Prostate gland (tissue), 2 donors: ENCODE results near the gene ACADSB. TPM values are rescaled to one million over a fixed set of nuclear protein-coding genes. Genes with fewer than 3 reads are reported as not detected.

ENCODE experiments used
- DNase-seq: peaks from one replicate; pipeline ENCODE4 v3.0.0-alpha.2; 2019; ENCODE audit warnings: low spot score
- H3K27ac ChIP-seq, 2 donors: fragments of 200-600 bp; sonication (generic); 2 replicates each; pipeline ENCODE4 v1.5.1; 2017 to 2019
- H3K27me3 ChIP-seq: fragments of 200-600 bp; sonication (generic); replicated peaks from 2 replicates; pipeline ENCODE4 v1.5.1; 2019; ENCODE audit not compliant: insufficient read depth
- H3K36me3 ChIP-seq, 2 donors: fragments of 200-600 bp; sonication (generic); 1 replicate in 1 of 2; 2 replicates in 1 of 2; pipeline versions ENCODE4 v1.5.1 to v1.8.1; 2017 to 2019
- H3K4me1 ChIP-seq: fragments of 200-600 bp; sonication (generic); replicated peaks from 2 replicates; pipeline ENCODE4 v1.5.1; 2019
- H3K4me3 ChIP-seq, 2 donors: fragments of 200-600 bp; sonication (generic); 2 replicates each; pipeline ENCODE4 v1.5.1; 2017 to 2019
- H3K9me3 ChIP-seq: fragments of 200-600 bp; sonication (generic); 2 replicates; pipeline ENCODE4 v1.5.1; 2017
- POLR2A ChIP-seq: fragments of 450-650 bp; IDR thresholded peaks from one replicate; pipeline ENCODE4 v1.6.1; 2016; ENCODE audit warnings: antibody characterized with exemption, mild to moderate bottlenecking
- POLR2AphosphoS5 ChIP-seq: sonication (generic); formaldehyde crosslinking; IDR thresholded peaks from one replicate; pipeline ENCODE4 v1.6.1; 2017; ENCODE audit warnings: antibody characterized with exemption
- WGBS: methylation state at CpG from one replicate; pipeline ENCODE4 v1.1.5; 2018; 5-methylcytosine and 5-hydroxymethylcytosine counted together
- intact Hi-C: fragments of 100-400 bp; cut with DNase I; formaldehyde crosslinking; loops from one replicate; pipeline ENCODE4 v1.14.2; 2022
- total RNA-seq, 2 donors: library from RNA; depleted of rRNA; stranded (reverse); fragments of >200 nt; gene quantifications; one replicate each; pipeline ENCODE4 v1.1.0, GENCODE V29; 2016
- TF ChIP-seq, protein P1 (sequence below), 4 experiments: fragments of 200-600 bp in 2 of 4; fragments of 450-650 bp in 2 of 4; sonication (generic) in 2 of 4; IDR thresholded peaks; 1 replicate in 3 of 4; 2 replicates in 1 of 4; pipeline ENCODE4 v1.5.1; 2016 to 2019; ENCODE audit warnings: antibody characterized with exemption in 4 of 4, mild to moderate bottlenecking in 2 of 4, moderate library complexity in 2 of 4

The ACADSB gene
- total RNA-seq, 2 donors from 2014 or later: 17.2 to 38.6 TPM

DNA sequence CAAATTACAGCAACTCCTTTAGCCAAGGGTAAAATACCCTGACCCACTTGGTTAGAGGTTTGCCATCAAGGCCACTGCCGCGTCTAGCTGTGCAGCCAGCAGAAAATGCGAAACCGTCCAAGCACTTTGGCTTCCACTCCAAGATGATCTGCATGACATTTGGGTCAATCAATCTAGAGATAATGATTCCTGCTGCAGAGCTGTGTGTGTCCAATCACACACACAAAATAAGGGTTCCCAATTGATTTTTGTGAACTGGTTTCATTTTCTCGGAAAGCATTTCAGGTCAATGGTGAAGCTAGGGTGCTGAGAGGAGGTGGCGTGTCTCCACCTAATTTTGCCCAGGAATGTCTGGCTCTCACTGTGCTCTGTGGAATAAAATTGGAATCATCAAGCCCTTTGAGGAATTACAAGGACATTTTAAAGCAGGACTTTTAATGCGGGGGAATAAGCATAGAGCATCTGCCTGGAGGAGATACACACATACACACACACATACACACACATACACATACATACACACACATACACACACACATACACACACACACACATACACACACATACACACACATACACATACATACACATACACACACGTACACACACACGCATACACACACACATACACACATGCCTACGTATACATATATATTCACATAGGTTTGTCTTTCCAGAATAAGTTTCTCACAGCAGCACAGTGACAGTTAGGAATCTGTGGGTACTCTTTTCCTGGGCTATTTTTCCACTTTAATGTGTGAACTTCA lies 59.5 kb downstream of the ACADSB start:
- Histone ChIP-seq H3K27me3 (no peaks in the 10 kb centered on the region), H3K4me1 (no peaks in the 10 kb centered on the region), H3K36me3 (no peaks in the 10 kb centered on the region), H3K4me3 (no peak overlapping the region), H3K27ac (no peak overlapping the region), H3K9me3 (no peaks in the 10 kb centered on the region)
- no peak for DNase-seq
- intact Hi-C loops: no loop called here
- 76% methylated on average over 10 of the region's 10 CpGs for WGBS
- TF ChIP-seq, protein P1, sequence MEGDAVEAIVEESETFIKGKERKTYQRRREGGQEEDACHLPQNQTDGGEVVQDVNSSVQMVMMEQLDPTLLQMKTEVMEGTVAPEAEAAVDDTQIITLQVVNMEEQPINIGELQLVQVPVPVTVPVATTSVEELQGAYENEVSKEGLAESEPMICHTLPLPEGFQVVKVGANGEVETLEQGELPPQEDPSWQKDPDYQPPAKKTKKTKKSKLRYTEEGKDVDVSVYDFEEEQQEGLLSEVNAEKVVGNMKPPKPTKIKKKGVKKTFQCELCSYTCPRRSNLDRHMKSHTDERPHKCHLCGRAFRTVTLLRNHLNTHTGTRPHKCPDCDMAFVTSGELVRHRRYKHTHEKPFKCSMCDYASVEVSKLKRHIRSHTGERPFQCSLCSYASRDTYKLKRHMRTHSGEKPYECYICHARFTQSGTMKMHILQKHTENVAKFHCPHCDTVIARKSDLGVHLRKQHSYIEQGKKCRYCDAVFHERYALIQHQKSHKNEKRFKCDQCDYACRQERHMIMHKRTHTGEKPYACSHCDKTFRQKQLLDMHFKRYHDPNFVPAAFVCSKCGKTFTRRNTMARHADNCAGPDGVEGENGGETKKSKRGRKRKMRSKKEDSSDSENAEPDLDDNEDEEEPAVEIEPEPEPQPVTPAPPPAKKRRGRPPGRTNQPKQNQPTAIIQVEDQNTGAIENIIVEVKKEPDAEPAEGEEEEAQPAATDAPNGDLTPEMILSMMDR (IDR thresholded peaks at IDR 0.05): no peak
- TF ChIP-seq POLR2AphosphoS5 (no peak), POLR2A (no peak)

DNA sequence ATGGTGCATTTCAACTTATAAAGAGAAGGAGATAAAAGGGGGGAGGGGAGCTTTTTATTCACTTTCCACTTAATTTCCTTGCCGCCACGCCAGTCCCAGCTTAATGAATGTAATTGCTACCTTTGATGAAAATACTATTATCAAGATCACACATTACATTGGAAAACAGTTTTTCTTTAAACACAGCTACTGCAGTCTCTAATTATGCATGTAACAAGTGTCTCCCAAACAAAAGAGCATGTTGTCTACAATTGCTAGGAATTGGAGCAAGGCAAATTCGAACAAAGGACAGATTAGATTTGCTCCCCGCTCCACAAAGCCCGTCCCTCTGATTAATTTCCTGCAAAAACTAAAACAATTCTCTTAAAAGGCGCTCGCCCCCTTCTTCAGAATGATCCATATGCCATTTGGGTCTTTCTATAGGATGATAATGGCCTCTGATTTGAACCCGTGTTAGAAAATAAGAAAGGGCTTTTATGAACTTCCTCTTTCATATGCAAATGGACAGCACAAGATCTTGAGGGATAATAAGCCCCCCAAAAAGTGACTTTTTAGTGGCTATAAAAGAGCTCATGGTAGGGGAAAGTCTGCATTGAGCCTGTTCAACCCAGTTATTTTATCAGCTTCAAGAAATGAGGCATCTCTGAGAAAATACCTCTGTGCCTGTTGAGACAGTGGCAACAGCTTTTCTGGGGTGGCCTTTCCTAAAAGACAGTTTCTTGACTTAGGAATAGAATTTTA lies 60.6 kb downstream of the ACADSB start:
- Histone ChIP-seq H3K27me3 (no peaks in the 10 kb centered on the region), H3K27ac (no peak overlapping the region), H3K9me3 (no peaks in the 10 kb centered on the region), H3K4me1 (no peaks in the 10 kb centered on the region), H3K36me3 (no peaks in the 10 kb centered on the region), H3K4me3 (no peak overlapping the region)
- intact Hi-C loops: no loop called here
- DNase-seq: no peak
- TF ChIP-seq POLR2A: no peak
- no peak for TF ChIP-seq POLR2AphosphoS5
- TF ChIP-seq, protein P1 (IDR thresholded peaks at IDR 0.05): no peak
- 71% methylated on average over 8 of the region's 8 CpGs for WGBS

- Histone ChIP-seq H3K27ac (no peak overlapping the region), H3K9me3 (no peaks in the 10 kb centered on the region), H3K4me3 (no peak overlapping the region), H3K36me3 (no peaks in the 10 kb centered on the region), H3K27me3 (no peaks in the 10 kb centered on the region), H3K4me1 (no peaks in the 10 kb centered on the region)
- no peak for DNase-seq
- intact Hi-C loops: no loop called here
- TF ChIP-seq POLR2A: no peak
- TF ChIP-seq, protein P1 (IDR thresholded peaks at IDR 0.05): no peak
- TF ChIP-seq POLR2AphosphoS5: no peak
- 91% methylated on average over 6 of the region's 6 CpGs for WGBS
Measured at GRCh38 chr10:123073187-123073586, 64.4 kb downstream of the ACADSB start.

- Histone ChIP-seq H3K9me3 (no peaks in the 10 kb centered on the region), H3K27ac (no peak overlapping the region), H3K36me3 (no peaks in the 10 kb centered on the region), H3K27me3 (no peaks in the 10 kb centered on the region), H3K4me1 (no peaks in the 10 kb centered on the region), H3K4me3 (no peak overlapping the region)
- intact Hi-C loops: no loop called here
- WGBS: 88% methylated on average over 5 of the region's 5 CpGs
- TF ChIP-seq, protein P1 (IDR thresholded peaks at IDR 0.05): no peak
- TF ChIP-seq POLR2AphosphoS5: no peak
- TF ChIP-seq POLR2A: no peak
- no peak for DNase-seq
Measured at GRCh38 chr10:123074215-123074614, 65.4 kb downstream of the ACADSB start.
